ENCODE measurements around the gene CST2. TPM values are rescaled to one million over a fixed set of nuclear protein-coding genes. Genes with fewer than 3 reads are reported as not detected.

CST2 gene
- polyA plus RNA-seq, 1 donor from 2014 or later: not detected

- H3F3A ChIP-seq (ENCODE audit: insufficient read depth, low read length, poor library complexity, severe bottlenecking): no peaks in the 10 kb centered on the region
- no peaks in the 10 kb centered on the region for H3K27me3 ChIP-seq (ENCODE audit: insufficient read depth, low read depth, low read length)
- TF ChIP-seq TAF1 (IDR thresholded peaks at IDR 0.05; ENCODE audit: low read depth) (no peak), CTCF (IDR thresholded peaks at IDR 0.05; ENCODE audit: poor library complexity, severe bottlenecking) (no peak), SMC3 (conservative IDR thresholded peaks at IDR 0.05; ENCODE audit: poor library complexity) (no peak), POLR2AphosphoS5 (IDR thresholded peaks at IDR 0.05) (no peak), MXI1 (conservative IDR thresholded peaks at IDR 0.05; ENCODE audit: poor library complexity, severe bottlenecking) (no peak), RAD21 (conservative IDR thresholded peaks at IDR 0.05) (no peak), EP300 (conservative IDR thresholded peaks at IDR 0.05; ENCODE audit: poor library complexity, severe bottlenecking) (no peak)
These were observed 31.7 kb downstream of the CST2 start for GRCh38 chr20:23794841-23795240.

GRCh38 chr20:23794065-23794464 lies 32.5 kb downstream of the CST2 start:
- Histone ChIP-seq H3K9me3 (ENCODE audit: low read length) (no peaks in the 10 kb centered on the region), H3K4me3 (ENCODE audit: low read length) (no peak overlapping the region), H3K36me3 (ENCODE audit: insufficient read depth, low read length) (no peaks in the 10 kb centered on the region), H3K4me2 (ENCODE audit: low read length) (no peak overlapping the region), H3K9me2 (ENCODE audit: insufficient read depth, low read length) (no peaks in the 10 kb centered on the region), H3K27me3 (ENCODE audit: insufficient read depth, low read depth, low read length) (no peaks in the 10 kb centered on the region), H3F3A (ENCODE audit: insufficient read depth, low read length, poor library complexity, severe bottlenecking) (no peaks in the 10 kb centered on the region), H3K79me2 (replicated peaks; ENCODE audit: insufficient read depth, low read length) (no peaks in the 10 kb centered on the region), H3K9ac (ENCODE audit: low read length) (no peak overlapping the region), H3K27ac (ENCODE audit: low read length) (no peak overlapping the region), H4K20me1 (ENCODE audit: insufficient read depth) (no peaks in the 10 kb centered on the region), H2AFZ (ENCODE audit: low read depth, low read length) (no peak overlapping the region)
- no peak for TF ChIP-seq RAD21 (conservative IDR thresholded peaks at IDR 0.05)
- TF ChIP-seq EP300 (conservative IDR thresholded peaks at IDR 0.05; ENCODE audit: poor library complexity, severe bottlenecking): no peak
- no peak for TF ChIP-seq MXI1 (conservative IDR thresholded peaks at IDR 0.05; ENCODE audit: poor library complexity, severe bottlenecking)
- TF ChIP-seq REST (IDR thresholded peaks at IDR 0.05; ENCODE audit: borderline replicate concordance): no peak
- no peak for TF ChIP-seq CTCF (IDR thresholded peaks at IDR 0.05; ENCODE audit: poor library complexity, severe bottlenecking)
- no peak for TF ChIP-seq POLR2AphosphoS5 (IDR thresholded peaks at IDR 0.05)
- no peak for TF ChIP-seq EZH2 (IDR thresholded peaks at IDR 0.05; ENCODE audit: borderline replicate concordance, insufficient read depth, low read length, poor library complexity, severe bottlenecking)
- no peak for TF ChIP-seq SMC3 (conservative IDR thresholded peaks at IDR 0.05; ENCODE audit: poor library complexity)
- TF ChIP-seq TAF1 (IDR thresholded peaks at IDR 0.05; ENCODE audit: low read depth): no peak

More at GRCh38 chr20:23794841-23795240, 31.7 kb downstream of the CST2 start:
- Histone ChIP-seq H4K20me1 (ENCODE audit: insufficient read depth) (no peaks in the 10 kb centered on the region), H3K4me3 (ENCODE audit: low read length) (no peak overlapping the region), H3K36me3 (ENCODE audit: insufficient read depth, low read length) (no peaks in the 10 kb centered on the region), H3K27ac (ENCODE audit: low read length) (no peak overlapping the region), H3K79me2 (replicated peaks; ENCODE audit: insufficient read depth, low read length) (no peaks in the 10 kb centered on the region), H3K9me3 (ENCODE audit: low read length) (no peaks in the 10 kb centered on the region), H3K4me2 (ENCODE audit: low read length) (no peak overlapping the region), H3K9me2 (ENCODE audit: insufficient read depth, low read length) (no peaks in the 10 kb centered on the region), H2AFZ (ENCODE audit: low read depth, low read length) (no peak overlapping the region), H3K9ac (ENCODE audit: low read length) (no peak overlapping the region)

Measured in neural cell (in vitro differentiated cells).